Measurements from ENCODE around the gene ADAM22.

Gene ADAM22

GRCh38 chr7:87961754-87962153 lies 27.7 kb downstream of the ADAM22 start:
- no peak for DNase-seq (ENCODE audit: low read depth)

DNA sequence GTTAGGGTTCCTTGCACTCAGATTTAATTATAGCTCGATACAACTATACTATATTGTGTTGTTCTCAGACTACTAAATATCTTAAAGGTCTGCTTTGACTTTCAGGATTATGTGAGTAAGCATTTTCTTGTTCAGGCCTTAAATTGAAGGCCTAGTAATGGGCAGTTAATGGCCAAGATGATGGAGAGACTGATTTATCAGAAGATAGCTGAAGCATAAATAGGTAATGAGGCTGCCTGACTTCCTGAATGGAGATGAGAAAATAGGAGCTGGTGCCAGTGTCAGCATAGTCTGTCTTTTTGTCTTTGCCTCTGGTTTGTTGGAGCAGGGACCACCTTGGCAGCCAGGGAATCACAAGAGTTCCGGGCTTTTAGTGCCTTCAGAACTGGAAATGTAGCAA lies 32.2 kb downstream of the ADAM22 start:
- no peak for DNase-seq (ENCODE audit: low read depth)

- DNase-seq (ENCODE audit: low read depth) = no peak
Measured at GRCh38 chr7:87968021-87968420, 34.0 kb downstream of the ADAM22 start.

DNA sequence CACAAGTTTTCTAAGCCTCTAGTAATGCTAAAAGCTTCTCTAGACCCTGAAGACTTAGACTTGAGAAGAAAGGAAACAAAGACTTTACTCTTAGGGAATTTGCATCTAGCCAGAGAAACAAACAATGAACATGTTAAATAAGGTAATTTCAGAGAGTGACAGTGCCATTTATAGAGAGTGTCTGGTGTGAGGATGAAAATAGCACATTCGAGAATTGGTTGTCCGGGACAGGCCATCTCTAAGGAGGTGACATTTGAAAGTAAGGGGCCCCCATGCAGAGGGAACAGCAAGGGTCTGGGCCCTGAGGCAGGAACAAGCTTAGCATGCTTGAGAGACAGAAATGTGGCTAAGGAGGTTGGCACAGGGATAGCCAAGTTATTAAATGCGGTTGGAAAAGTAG lies 48.1 kb downstream of the ADAM22 start:
- DNase-seq (ENCODE audit: low read depth) = no peak

DNA sequence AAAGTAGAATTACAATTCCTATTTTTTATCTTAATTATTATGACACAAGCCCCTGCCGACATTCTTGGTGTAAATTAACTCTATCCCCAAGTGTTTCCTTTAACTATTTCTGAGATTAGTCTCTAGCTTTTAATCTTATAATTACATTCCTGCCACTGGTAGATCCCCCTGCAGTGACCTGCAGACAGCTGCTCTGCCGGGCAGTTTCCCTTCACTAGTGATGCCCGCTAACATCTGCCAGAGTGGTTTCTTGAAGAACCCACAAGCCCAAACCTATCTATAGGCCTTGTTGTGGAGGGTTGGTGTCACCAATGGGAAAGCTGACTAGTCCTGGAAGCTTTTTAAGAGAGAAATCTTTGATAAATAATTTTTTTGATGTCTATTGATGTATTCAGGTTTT lies 50.0 kb downstream of the ADAM22 start:
- no peak for DNase-seq (ENCODE audit: low read depth)

DNA sequence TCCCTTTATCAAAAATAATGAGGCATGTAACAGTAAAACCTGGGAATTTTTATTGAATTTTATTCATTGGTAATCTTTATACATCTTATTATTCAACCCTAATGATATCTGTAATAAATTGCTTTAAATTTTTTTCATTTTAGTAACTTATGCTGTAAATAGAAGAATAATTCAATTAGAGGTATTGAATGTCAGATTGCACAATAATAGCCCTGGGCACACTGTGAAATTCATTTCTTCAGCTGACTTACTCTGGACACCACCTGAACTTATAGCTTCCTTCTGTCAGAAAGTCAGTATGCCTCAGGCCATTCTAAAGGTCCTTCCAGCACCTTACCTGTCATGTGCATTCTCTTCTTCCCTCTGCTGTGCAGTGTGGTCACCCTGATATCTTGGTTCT lies 59.2 kb downstream of the ADAM22 start:
- no peak for DNase-seq (ENCODE audit: low read depth)

DNA sequence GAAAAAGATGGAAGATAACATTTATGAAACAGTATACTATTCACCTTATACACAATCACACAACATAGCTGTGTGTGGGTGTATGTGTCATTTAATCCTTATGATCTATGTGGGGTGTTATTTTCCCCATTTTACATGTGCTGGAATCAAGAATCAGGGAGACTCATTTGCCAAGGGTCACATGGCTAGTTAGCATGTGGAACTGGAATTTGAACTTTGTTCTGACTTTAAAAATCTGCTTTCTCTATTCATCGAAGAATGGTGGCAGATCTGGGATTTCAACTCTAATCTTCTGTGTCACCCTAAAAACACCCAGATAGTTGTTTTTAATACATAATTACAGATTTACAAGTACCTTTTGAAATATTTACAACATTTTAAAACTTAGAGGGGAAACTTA lies 65.2 kb downstream of the ADAM22 start:
- DNase-seq (ENCODE audit: low read depth) = no peak

- DNase-seq (ENCODE audit: low read depth) = no peak
Measured at GRCh38 chr7:88001744-88002530, 67.9 kb downstream of the ADAM22 start.

- no peak for DNase-seq (ENCODE audit: low read depth)
Measured at GRCh38 chr7:88002617-88003016, 68.6 kb downstream of the ADAM22 start.

GRCh38 chr7:88003581-88003980 lies 69.5 kb downstream of the ADAM22 start:
- DNase-seq (ENCODE audit: low read depth) = no peak

- DNase-seq (ENCODE audit: low read depth) = no peak
Measured at GRCh38 chr7:88005191-88005590, 71.1 kb downstream of the ADAM22 start.

- DNase-seq (ENCODE audit: low read depth) = no peak
Measured at GRCh38 chr7:88009651-88010050, 75.6 kb downstream of the ADAM22 start.

- no peak for DNase-seq (ENCODE audit: low read depth)
Measured at GRCh38 chr7:88012086-88012485, 78.0 kb downstream of the ADAM22 start.

GRCh38 chr7:88013981-88014380 lies 79.9 kb downstream of the ADAM22 start:
- DNase-seq (ENCODE audit: low read depth) = no peak

DNA sequence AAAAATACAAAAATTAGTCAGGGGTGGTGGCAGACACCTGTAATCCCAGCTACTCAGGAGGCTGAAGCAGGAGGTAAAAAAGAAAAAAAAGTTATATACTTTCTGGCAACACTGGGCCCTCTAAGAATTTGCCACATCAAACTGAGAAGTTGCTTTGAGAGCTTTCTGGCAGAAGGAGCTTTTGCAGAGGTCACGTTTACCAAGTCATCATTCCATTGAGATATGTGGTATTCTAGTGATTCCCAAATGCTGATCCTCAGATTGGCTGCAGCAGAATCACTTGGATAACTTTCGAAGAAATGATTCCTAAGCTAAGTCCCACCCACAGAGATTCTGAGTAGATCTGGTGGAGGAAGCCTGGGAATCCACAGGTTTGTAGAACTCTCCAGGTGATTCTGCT lies 80.5 kb downstream of the ADAM22 start:
- no peak for DNase-seq (ENCODE audit: low read depth)

GRCh38 chr7:88015309-88015708 lies 81.3 kb downstream of the ADAM22 start:
- no peak for DNase-seq (ENCODE audit: low read depth)

- no peak for DNase-seq (ENCODE audit: low read depth)
Measured at GRCh38 chr7:88018501-88018900, 84.5 kb downstream of the ADAM22 start.

DNA sequence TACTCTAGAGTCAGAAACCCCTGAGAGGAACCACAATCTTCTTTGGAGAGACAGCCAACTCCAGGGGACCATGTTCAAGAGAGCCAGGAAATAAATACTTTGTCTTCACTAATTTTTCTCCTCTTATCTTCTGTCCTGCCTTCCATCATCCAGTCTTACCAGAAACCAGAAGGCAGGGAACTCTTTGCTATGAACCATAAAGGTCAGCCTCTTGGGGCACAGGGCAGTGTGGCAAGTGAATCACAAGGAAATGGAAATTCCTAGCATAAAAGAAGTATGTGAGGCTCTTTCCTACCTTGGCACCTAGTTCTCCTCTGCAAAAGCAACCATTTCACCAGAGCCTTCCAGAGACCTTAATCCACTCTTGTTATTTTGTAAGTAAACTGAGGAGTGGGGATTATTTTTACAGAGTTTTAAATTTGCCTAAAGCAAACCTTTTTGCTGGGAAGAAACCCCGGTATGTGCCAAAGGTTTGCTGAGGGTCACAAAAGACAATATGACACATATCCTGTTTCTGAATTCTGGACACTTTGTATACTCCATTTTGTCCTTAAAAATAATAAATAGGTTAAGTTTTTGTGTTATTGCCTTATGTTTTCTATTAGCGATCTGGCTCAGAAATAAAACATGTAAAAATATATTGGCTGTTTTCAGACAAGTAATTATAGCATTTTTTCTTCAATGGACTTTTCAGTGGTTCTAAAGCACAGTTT lies 87.1 kb downstream of the ADAM22 start:
- no peak for DNase-seq (ENCODE audit: low read depth)

DNA sequence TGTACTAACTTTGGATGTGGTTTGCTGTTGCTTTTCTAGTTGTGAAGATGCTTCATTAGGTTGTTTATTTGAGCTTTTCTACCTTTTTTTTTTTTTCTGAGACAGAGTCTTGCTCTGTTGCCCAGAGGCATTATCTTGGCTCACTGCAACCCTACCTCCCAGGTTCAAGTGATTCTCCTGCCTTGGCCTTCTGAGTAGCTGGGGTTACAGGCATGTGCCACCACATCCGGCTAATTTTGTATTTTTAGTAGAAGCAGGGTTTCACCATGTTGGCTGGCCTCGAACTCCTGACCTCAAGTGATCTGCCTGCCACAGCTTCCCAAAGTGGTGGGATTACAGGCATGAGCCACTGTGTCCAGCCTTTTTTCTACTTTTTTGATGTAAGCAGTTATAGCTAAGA lies 93.7 kb downstream of the ADAM22 start:
- no peak for DNase-seq (ENCODE audit: low read depth)

- DNase-seq (ENCODE audit: low read depth) = no peak
Measured at GRCh38 chr7:88034083-88034695, 100.1 kb downstream of the ADAM22 start.

DNA sequence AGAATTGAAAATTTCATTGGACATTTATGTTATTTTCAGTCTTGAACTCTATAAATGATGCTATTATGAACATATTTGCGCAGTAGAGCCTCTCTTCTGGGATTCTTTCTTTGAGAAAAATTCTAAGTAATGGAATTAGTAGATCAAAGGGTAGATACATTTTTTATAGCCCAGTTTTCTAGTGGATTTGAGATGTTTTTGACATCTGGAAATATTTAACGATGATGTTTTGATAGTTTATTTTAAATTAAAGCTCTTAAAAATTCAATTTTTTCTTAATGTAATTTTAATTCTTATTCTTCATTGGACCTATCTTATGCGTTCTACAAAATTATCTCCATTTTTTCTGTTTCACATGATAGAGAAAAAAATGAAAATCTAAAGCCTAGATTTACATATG lies 103.0 kb downstream of the ADAM22 start:
- DNase-seq (ENCODE audit: low read depth) = no peak

DNA sequence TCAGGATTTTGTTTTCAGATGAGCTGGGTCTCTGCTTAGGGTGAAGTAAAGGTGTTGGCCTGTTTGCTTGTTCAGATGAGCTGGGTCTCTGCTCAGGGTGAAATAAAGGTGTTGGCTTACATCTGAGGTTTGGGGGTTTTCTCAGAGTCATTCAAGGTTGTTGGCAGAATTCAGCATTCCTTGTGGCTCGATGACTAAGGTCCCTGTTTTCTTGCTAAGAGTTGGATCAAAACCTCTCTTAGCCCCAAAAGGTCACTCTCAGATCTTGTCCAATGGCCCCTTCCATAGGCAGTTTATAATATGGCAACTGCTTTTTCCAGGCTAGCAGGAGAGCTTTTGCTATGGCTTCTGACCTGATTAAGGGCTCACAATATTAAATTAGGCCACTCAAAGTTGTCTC lies 106.6 kb downstream of the ADAM22 start:
- no peak for DNase-seq (ENCODE audit: low read depth)

DNA sequence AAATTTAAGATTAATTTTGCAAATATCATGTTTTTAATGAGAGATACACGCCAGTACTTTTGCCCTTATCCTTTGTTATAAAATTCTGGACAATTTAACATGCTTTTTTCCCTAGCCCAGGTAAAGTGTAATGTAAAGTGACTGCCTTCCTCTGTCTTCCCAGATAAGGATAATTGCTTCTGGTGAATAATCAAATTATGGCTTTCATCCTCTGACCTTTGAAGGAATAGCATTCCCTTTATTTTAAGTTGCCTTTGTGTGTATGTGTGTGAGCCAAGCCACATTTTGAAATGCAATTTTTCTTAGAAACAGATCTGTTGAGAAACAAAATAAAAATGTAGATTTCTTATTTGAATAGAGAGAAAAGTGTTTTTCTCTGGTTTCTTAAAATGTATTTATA lies 107.5 kb downstream of the ADAM22 start:
- no peak for DNase-seq (ENCODE audit: low read depth)
